ENCODE results near the gene CRY2. TPM values are rescaled to one million over a fixed set of nuclear protein-coding genes. Genes with fewer than 3 reads are reported as not detected.

Gene CRY2
- polyA plus RNA-seq, 1 experiment: 11.7 TPM

GRCh38 chr11:45890886-45891550, 43.7 kb downstream of the CRY2 start:
- TF ChIP-seq, protein P1, sequence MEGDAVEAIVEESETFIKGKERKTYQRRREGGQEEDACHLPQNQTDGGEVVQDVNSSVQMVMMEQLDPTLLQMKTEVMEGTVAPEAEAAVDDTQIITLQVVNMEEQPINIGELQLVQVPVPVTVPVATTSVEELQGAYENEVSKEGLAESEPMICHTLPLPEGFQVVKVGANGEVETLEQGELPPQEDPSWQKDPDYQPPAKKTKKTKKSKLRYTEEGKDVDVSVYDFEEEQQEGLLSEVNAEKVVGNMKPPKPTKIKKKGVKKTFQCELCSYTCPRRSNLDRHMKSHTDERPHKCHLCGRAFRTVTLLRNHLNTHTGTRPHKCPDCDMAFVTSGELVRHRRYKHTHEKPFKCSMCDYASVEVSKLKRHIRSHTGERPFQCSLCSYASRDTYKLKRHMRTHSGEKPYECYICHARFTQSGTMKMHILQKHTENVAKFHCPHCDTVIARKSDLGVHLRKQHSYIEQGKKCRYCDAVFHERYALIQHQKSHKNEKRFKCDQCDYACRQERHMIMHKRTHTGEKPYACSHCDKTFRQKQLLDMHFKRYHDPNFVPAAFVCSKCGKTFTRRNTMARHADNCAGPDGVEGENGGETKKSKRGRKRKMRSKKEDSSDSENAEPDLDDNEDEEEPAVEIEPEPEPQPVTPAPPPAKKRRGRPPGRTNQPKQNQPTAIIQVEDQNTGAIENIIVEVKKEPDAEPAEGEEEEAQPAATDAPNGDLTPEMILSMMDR (IDR thresholded peaks at IDR 0.05; ENCODE audit: low read depth, low read length): no peak
- Histone ChIP-seq H3K4me3 (ENCODE audit: low read depth, low read length) (no peak overlapping the region), H3K27ac (ENCODE audit: low read depth, low read length) (no peak overlapping the region), H3K27me3 (ENCODE audit: control insufficient read depth, insufficient read depth, low read length) (peaks cover 36% of the 10 kb centered on the region), H3K9me3 (ENCODE audit: control insufficient read depth, insufficient read depth, low read length) (no peaks in the 10 kb centered on the region; the same call in 1 of the 2 replicates)
- DNase-seq (ENCODE audit: low read depth, low spot score): no peak
- POLR2A ChIA-PET: no interaction called here
- CTCF ChIA-PET: no interaction called here

DNA sequence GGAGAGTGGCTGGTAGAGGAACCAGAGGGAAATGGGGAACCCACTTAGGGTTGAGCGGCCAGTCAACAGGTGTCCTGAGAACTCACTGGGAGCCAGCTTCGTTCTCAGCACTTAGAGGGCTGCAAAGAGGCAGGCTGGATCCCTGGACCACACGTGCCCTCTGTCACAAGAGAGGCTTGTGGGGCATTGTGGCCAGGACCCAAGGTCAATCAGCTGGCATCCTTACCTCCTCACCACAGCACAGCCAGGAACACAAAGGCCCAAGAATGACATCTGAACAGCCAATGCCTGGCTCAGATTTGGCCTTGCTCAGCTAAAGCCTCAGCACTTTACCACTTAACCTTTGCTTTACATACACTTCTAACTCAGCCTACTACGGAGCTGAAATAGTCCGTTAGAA, 45.6 kb downstream of the CRY2 start:
- no peak overlapping the region for H3K27ac ChIP-seq (ENCODE audit: low read depth, low read length)
- POLR2A ChIA-PET: no interaction called here
- no peak overlapping the region for H3K4me3 ChIP-seq (ENCODE audit: low read depth, low read length)
- DNase-seq (ENCODE audit: low read depth, low spot score): no peak
- peaks cover 30% of the 10 kb centered on the region for H3K27me3 ChIP-seq (ENCODE audit: control insufficient read depth, insufficient read depth, low read length)
- H3K9me3 ChIP-seq (ENCODE audit: control insufficient read depth, insufficient read depth, low read length): no peaks in the 10 kb centered on the region; the same call in 1 of the 2 replicates
- TF ChIP-seq, protein P1 (IDR thresholded peaks at IDR 0.05; ENCODE audit: low read depth, low read length): no peak
- CTCF ChIA-PET: no interaction called here

GRCh38 chr11:45894555-45895247, 47.4 kb downstream of the CRY2 start:
- Histone ChIP-seq H3K27me3 (ENCODE audit: control insufficient read depth, insufficient read depth, low read length) (peaks cover 30% of the 10 kb centered on the region), H3K4me3 (ENCODE audit: low read depth, low read length) (no peak overlapping the region), H3K27ac (ENCODE audit: low read depth, low read length) (no peak overlapping the region), H3K9me3 (ENCODE audit: control insufficient read depth, insufficient read depth, low read length) (no peaks in the 10 kb centered on the region; the same call in 1 of the 2 replicates)
- TF ChIP-seq, protein P1 (IDR thresholded peaks at IDR 0.05; ENCODE audit: low read depth, low read length): no peak
- ChIA-PET POLR2A (no interaction called here), CTCF (no interaction called here)
- no peak for DNase-seq (ENCODE audit: low read depth, low spot score)

GRCh38 chr11:45895553-45896259, 48.4 kb downstream of the CRY2 start:
- peaks cover 26% of the 10 kb centered on the region for H3K27me3 ChIP-seq (ENCODE audit: control insufficient read depth, insufficient read depth, low read length)
- no peak overlapping the region for H3K4me3 ChIP-seq (ENCODE audit: low read depth, low read length)
- no peak overlapping the region for H3K27ac ChIP-seq (ENCODE audit: low read depth, low read length)
- DNase-seq (ENCODE audit: low read depth, low spot score): no peak
- ChIA-PET POLR2A (no interaction called here), CTCF (interaction anchor here (1.0 to 1.4 kb wide), 2 partner anchors 23 to 53 kb away, joined by 4 to 6 read pairs; no protein-coding TSS in a partner anchor)
- TF ChIP-seq, protein P1 (IDR thresholded peaks at IDR 0.05; ENCODE audit: low read depth, low read length): no peak
- no peaks in the 10 kb centered on the region; the same call in 1 of the 2 replicates for H3K9me3 ChIP-seq (ENCODE audit: control insufficient read depth, insufficient read depth, low read length)

Measured in AG04450 (cell line).